NCI-H1930 (cell line): ENCODE results near the gene KCNC4.

Experiments used
- DNase-seq, 2 experiments: peaks; one replicate each; lab custom pipeline; 2025; lab: John Stamatoyannopoulos, UW

The KCNC4 gene

DNA sequence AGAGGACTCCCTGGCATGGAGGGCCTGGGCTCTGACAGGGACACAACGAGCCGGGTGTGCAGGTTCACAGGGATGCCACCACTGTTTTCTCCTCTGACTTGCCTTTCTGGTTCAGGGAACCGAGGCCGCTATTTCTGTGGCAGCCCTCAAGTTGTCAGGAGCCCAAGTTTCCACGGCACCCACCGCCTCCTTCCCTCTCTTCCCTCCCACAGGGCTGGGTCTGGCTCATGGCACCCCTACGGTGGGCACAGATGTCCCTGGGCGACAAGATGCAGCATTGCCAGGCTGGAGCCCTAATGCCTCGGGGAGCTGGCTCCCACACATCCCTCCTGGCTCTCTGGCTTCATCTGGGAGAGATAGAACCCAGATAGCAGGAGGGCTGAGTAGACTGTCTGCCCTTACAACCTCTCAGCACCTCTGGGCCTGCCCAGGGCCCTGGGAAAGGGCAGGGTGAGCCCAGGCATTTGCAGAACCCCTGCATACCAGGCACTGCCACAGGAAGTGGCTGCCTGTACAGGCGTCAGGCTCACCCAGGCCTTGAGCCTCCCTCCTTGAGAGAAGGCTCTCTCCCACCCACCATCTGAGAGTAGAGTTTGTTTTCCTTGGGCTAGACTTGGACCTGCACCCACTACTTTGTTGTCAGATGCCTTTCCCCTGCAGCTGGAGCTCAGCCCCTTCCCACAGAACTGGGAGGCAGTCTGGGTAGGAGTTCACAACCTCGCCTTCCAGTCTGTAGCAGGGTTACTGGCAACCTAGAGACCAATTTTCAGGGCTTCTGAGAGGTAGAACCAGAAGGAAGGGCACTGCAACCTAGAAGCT, 20.5 kb downstream of the KCNC4 start:
- DNase-seq = no peak

DNA sequence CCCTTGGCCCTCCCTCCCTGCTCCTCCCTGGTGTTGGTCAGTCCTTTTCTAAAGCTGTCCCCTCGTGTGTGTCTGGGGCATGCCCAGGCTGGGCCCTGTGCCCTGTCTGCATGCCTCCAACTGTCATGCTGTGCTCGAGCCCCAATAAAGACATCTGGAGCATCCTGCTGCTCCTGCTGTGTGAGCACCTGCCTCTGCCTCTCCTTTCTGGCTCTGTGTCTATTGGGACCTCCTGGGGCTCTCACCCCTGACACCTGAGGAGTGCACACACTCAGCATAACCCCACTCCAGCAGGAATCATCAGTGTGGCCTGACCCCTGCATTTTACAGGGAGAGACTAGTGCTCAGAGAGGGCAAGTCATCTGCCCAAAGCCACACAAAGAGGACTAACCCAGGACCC, 23.7 kb downstream of the KCNC4 start:
- no peak for DNase-seq

DNA sequence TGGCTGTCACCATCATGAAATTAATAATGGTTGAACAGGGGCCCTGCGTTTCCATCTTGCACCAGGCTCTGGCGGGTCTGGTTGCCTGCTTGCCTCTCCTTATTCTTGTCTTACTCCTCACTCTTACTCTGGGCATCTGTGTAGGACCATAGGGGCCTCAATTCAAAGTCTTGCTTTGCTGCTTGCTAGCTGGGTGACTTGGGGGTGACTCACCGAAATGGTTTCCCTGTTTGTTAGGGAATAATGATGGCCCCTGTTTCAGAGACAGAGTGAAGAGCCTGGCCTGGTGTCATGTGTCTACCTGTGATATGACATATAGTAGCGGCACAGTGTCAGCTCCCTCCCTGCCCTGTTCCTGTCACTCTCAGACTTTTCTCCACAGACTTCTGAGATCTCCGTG, 24.6 kb downstream of the KCNC4 start:
- no peak for DNase-seq

DNA sequence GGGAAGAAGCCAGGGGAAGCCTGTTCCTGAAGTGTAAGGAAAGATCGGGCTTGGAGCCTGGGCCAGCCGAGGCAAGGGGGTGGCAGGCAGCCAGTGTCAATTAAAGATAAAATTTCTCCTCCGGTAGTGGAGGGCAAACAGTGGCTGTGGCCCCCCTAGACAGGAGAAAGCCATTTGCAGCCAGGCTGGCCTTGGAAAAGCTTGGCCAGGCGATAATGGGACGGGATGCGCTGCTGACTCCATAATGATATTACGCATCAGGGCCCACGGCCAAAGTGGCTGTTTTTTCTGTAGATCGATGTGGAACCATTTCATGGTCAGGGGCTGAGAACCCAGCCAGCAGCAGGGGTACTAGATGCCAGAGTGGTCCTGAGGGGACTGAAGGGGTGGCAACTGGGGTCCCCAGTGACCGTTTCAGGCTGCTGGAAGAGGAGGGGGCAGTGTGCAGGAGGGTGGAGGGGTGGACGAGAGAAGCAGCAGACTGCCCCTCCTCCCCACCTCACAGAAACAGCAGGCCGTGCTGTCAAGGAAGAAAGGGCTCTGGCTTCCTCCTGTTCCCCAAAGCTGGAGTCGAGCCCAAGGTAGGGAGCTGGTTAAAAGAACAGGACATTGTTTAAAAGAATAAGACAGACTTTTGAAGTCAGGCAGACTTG, 25.2 kb downstream of the KCNC4 start:
- DNase-seq = no peak

DNA sequence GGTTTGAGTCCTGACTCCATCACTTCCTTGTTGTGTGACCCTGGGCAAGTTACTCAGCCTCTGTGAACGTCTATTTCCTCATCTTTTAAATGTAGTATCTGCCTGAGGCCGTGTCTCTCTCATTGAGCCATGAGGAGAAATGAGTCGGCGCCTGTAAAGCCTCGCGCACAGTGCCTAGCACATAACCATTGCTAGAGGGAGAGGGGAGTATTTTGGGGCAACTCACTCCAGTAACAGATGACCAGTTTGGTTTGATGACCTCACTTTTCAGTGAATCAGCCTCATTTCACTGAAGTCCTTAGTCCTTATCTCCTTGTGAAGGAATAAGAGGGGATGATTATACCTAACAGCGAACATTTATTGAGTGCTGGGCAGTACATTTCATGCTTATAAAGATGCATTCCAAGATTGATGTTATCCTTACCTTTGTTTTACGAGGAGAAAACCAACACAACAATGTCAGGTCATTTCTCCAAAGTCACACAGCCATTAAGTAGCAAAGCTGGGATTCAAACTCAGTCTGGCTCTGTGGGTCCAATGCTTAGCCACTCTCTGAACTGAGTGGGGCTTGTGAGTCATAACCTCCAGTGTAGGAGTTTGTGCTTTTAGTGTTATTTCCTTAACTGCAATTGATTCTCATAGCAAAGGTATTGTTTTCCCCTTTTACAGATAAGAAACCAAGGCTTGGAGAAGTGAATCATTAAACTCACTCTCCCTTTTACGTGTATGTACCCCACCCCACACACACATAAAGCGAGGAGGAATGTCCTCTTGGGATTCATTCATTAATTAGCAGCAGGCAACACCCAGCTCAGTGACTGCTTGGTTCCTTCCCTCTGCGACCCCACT, 25.9 kb downstream of the KCNC4 start:
- DNase-seq = no peak

DNA sequence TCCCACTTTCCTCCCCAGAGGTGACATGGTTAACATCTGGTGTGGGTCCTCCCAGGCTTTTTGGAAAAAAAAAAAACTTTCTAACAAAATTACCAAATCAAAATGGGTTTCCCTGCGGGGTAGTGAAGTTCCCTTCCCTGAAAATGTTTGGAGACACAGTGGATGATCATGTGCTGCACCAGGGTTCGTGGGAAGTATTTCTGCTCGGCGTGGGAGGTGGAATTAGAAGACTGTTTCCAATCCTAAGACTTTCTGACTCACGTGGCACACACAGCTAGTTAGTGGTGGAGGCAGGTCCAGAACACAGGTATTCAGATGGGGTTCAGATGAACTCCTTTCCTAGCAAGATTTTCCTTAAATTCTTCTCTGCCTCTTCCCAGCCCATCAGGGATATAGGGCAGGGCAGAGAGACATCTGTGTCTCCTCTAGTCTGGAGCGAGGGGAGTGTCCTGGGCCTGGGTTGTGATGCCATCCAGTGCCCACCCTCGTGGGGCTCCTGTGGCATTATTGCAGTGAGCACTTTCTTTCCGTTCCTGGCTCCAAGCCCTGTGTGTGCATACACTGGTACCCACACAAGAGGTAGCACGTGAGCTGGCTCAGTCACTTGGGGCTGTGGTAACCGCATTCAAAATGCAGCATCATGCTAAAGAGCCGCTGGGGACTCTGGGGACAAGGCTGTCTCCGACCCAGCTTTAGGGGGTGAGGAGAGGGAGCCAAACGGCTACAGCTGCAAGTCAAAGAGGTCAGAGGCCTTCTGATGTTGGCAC, 27.5 kb downstream of the KCNC4 start:
- DNase-seq = no peak

DNA sequence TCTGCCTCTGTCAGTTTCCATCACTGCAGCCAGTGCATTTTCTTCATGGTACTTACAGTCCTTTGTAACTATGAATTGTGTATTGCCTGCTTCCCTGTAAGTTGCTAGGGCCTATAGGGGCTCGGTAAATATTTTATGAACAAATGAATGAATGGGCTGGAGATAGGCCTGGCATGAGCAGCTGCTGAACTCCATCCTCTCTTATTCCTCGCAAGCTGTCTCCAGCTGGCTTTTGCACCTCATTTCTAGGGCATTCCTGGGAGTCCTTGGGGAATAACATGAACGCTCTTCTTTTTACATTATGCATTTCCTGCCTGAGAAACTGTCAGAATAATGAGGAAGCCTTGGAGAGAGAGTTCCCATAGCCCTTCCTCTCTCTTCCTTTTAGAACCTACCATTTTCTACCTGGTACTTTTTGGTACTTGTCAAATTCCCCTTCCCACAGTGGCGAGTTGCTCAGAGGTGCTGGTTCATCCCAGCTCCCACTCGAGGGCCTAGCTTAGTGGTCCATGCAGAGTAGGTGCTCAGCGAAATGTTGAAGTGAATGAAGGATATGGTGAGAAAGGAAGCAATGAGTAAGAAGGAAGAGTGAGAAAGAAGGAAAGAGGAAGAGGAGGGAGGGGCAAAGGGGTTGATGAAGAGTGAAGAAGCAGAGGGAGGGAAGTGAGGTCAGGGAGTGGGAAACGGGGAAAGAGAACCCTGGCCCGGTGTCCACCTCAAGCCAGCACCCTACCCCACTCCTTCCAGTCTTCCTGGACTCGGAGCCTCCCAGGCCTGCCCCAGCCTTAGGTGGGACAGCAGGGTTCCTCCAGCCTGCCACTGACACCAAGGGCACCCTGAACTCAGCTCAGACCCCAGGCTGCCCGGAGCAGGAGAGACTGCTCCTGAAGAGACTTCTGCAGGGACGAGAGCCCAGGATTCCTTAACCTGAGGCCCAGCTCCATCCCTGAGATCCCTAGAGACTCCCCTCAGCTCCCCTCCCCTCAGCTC, 29.6 kb downstream of the KCNC4 start:
- DNase-seq = no peak

DNA sequence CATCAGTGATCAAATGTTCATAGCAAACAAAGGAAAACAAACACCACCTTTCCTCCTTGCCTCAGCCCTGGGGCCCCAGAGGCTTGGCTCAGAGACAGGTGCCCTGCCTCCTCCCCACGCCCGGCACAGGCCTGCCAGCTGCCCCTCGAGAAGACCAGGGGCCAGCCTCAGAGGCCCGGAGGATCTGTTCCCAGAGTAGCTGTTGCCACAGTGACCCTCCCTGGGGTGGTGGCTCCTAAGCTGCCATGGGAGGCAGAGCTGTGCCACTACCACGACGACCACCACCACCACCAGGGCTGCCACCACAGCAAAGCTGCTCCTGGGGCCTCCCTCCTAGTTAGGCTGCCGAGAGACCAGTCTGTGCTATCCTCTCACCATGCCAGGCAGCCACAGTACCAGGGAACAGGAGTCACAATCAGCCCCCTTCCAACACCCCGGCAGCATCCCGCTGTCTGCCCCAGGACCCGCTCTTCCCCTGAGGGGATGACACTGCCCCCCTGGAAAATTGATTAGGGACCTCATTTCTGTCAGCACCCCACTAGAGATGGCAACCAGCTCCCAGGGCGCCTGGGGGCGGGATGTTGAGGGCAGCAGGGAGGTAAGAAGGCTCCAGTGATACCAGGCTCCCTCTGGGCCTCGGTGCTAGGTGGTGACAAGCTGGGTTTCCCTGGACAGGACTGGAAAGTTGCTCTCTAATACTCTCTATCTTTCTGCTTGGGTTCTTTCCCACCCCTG, 30.5 kb downstream of the KCNC4 start:
- no peak for DNase-seq

DNA sequence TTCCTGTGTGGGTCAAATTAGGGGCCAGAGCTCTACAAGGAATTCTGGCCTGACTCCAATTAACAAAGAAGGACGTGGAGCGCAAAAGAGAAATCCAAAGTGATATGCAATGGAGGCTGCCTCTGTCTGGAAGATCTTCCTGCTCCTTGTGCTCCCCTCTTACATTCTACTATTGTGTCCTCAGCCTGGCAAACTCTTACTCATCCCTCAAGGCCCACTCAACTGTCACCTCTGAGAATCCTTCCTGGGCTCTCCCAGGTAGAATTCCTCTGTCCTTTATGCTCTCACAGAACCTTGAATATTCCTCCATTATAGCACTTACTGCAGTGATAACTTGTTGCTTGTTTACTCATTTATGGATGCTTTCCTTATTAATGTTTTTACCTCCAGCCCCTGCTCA, 31.4 kb downstream of the KCNC4 start:
- no peak for DNase-seq

DNA sequence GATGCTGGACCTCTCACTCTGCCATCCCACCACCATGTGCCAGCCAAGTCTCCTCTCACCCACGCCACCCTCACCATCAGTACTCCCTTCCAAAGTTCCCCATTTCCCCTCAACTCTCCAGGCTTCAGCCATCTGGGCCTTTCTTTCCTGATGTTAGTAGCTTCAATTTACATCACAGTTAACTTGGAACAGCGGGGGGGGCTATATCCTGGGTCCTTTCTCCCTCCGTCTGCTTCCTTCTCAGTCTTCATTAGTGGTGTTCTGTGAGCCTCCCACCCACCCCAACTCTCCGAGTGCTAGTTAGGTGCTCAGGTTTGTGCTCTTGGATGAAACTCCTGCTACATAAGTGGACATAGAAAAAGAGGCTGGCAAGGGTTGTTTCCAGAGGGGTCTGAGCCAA, 31.9 kb downstream of the KCNC4 start:
- no peak for DNase-seq

DNA sequence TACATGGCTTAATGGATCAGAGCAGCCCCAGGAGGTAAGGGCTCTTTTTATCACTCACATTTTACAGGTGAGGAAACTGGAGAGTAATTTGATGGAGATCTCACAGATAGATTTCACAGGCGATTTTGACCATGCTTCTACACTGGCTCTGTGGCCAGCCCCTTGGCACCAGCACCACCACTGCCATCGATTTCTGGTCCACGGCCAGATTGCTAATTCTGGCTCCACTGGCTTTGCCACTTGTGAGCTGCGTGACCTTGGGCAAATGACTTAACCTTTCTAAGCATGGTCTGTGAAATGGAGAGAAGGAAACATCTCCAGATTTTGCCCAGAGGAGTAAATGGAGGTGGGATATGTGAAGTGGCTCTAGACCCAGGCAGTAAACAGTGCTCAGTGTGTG, 32.6 kb downstream of the KCNC4 start:
- no peak for DNase-seq

DNA sequence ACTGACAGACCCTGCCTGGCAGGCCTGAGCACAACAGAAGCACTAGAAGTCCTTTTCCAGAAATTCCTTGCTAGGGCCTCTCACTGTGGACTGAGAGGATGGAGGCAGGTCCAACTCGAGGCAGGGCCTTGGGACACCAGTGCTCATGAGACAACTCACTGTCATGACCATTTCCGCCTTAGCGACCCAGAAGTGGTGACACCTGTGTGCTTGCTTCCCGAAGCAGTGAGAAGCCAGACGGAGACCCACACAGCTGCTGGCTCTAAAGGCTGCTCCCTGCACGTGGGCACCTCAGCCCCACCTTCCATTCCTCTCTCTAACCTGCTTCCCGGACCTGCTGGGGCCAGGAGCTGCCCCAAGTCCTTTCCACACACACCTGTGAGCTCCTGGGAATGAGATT, 33.0 kb downstream of the KCNC4 start:
- DNase-seq = no peak

DNA sequence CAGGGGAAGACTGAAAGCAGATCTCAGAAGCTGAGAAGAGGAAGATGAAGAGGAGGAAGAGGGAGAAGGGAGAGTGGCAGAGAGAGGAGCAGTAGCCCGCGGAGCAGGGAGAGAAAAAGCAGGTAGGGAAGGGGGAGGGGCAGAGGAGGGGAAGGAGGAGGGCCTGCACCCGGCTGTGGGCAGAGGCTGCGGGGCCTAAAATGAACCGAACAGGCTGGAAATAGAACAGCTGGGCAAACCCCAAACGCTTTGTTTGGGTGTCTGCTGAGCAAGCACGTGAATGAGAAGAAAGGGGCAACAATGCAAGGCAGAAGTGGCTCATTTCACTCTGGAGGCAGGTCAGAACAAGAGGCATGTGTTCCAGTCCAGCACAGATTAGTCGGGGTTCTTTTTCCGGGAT, 33.5 kb downstream of the KCNC4 start:
- DNase-seq = no peak

DNA sequence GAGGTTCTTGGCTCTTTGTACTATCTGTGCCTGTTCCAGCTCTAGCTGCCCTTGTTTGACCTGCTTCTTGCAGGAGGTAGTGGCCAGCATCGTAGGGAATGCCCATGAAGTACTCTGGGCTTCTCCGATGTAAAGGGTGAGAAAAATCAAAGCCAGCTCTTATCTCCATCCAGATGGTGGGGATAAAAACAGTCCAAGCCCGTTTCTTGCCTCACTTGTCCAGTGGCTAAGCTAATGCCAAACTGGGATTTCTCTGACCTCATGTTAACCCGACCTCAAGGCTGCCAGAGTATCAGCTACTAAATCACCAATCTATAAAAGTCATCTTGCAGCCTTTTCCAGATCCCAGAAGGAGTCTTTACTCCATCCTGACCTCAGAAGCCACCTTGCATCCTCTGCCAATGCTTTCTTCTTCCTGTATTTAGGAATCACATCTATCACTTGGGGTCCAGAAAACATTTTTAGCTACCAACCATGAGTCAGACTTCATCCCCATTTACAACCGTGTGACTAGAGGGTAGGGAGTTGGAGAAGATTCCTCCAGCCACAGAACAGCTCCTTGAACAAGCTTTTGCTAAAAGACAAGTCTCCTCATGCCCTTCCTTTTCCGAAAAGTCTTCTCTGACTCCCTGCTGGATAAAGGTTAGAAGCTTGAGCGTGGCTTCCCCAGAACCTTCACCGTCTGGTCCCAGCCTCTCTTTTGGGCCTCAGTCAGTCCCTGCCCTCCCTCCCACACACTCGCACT, 35.9 kb downstream of the KCNC4 start:
- DNase-seq = no peak

DNA sequence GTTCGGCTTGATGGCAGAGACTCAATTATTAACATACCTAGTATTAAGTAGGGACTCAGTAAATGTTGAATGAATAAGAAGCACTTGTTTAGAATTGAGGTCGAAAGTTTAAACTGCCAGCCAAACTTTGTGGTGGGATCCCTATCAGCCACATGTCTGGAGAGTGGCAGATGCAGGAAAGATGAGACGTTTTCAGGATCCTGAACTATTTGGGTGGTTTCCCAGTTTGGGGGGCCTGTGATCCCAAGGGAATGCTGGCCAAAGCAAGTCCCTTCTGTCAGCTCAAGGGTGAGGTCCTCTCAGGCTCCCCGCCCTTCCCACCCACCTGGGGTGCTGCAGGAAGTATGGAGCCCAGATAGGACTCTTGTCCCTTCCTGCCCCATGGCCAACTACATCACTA, 38.6 kb downstream of the KCNC4 start:
- no peak for DNase-seq

DNA sequence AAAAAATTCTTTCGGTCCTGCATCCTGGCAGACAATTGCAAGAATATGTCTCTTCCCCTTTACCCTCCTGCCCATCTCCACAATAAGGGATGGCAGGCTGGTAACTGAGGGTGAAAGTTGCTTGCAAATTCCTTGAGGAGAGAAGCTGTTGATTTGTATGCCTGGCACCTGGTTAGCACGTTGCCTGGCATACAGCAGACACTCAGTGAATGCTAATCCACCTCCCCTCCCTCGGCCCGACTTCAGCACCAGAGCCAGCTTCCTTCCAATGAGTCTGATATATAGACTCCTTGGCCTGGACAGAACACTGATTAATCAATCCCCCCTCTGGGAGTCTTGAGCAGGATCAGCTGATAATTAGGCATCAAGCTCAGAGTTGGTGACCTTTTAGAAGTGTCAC, 39.1 kb downstream of the KCNC4 start:
- no peak for DNase-seq

DNA sequence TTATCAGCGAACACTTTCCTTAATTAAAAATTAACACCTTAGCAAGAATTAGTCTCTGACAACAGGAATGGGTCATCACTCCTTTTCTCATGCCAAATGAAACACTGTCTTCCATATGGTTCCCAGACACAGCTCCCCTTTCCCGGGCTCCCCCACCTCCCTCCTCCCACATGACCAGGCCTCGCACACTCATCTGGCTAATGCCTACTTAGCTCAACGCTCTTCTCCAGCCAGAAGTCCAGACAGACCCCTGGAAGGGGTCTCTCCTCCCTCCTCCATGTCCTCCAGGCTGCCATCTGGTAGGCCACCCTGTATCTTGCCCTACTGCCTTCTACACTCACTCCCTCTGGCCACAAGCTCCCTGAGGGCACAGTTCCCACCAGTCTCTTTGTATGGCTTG, 39.9 kb downstream of the KCNC4 start:
- DNase-seq = no peak

DNA sequence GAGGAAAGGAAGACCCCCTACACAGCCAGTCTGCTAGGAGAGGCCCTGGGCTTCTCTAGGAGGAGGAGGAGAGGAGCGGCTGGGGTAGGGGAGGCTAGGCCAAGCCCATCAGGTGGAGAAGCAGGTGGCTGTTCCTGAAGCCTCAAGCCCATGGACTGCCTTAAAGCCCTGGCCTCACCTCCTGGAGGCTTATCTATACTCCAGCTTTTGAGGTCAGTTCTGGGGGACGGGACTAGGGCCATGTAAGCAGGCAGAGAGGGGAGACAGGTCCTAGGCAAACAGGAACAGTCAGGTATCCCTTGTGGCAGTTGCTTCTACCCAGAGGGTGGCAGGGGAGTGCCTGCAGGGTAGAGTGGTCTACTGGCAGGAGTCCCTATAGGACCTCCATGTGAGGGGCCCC, 40.6 kb downstream of the KCNC4 start:
- no peak for DNase-seq

DNA sequence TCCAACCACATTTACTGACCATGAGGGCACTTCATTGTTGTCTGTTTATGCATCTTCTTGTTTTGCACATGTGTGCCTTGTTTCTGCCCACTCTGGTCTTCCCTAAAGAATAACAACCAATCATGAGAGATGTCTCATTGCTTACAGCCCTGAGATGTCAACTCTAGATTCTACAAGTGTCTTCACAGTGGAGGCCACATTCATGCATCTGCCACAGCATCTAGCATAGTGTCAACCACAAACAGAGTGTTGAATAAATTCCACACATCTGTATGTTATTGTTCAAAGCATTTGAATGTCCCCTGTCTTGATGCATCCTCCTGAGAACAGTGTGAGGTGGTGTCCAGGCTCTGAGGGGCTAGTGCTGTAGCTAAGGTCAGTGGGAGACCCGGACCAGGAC, 43.1 kb downstream of the KCNC4 start:
- no peak for DNase-seq
